Transverse colon (tissue), 4 donors: ENCODE data around the gene HIF3A. TPM values are rescaled to one million over a fixed set of nuclear protein-coding genes. Genes with fewer than 3 reads are reported as not detected.

ENCODE experiments used
- DNase-seq: peaks from one replicate; pipeline ENCODE4 v3.0.0-alpha.2; 2019
- H3K27ac ChIP-seq, 4 donors: fragments of 200-600 bp; sonication (generic); 2 replicates each; pipeline ENCODE4 v1.5.1; 2016 to 2018; ENCODE audit warnings: inconsistent platforms in 4 of 4
- H3K27me3 ChIP-seq: fragments of 200-600 bp; sonication (generic); 2 replicates; pipeline ENCODE4 v1.5.1; 2017; ENCODE audit warnings: inconsistent platforms
- H3K36me3 ChIP-seq, 4 donors: fragments of 200-600 bp; sonication (generic); 2 replicates each; pipeline ENCODE4 v1.5.1; 2017 to 2019; ENCODE audit warnings: inconsistent platforms in 4 of 4
- H3K4me1 ChIP-seq, 4 donors: fragments of 200-600 bp; sonication (generic); 2 replicates each; pipeline ENCODE4 v1.5.1; 2017 to 2020; ENCODE audit warnings: inconsistent platforms in 4 of 4
- H3K4me3 ChIP-seq, 4 donors: fragments of 200-600 bp; sonication (generic); 1 replicate in 1 of 4; 2 replicates in 3 of 4; pipeline versions ENCODE4 v1.5.1 to v1.6.1; 2017 to 2019; ENCODE audit warnings: inconsistent platforms in 4 of 4
- H3K9me3 ChIP-seq, 2 donors: fragments of 200-600 bp; sonication (generic); 2 replicates each; pipeline ENCODE4 v1.5.1; 2017 to 2019; ENCODE audit warnings: inconsistent platforms in 2 of 2
- EP300 ChIP-seq: sonication (generic); formaldehyde crosslinking; IDR thresholded peaks from one replicate; pipeline ENCODE4 v1.6.1; 2017; ENCODE audit warnings: antibody characterized with exemption, low read depth
- POLR2A ChIP-seq: fragments of 450-650 bp; IDR thresholded peaks from one replicate; pipeline ENCODE4 v1.6.1; 2016; ENCODE audit warnings: antibody characterized with exemption, mild to moderate bottlenecking, moderate library complexity
- POLR2AphosphoS5 ChIP-seq, 3 donors: sonication (generic); formaldehyde crosslinking; IDR thresholded peaks; one replicate each; pipeline ENCODE4 v1.6.1; 2016; ENCODE audit warnings: antibody characterized with exemption in 3 of 3
- WGBS, 2 donors: methylation state at CpG; one replicate each; pipeline ENCODE4 v1.1.5; 2018; ENCODE audit warnings: low coverage in 1 of 2; 5-methylcytosine and 5-hydroxymethylcytosine counted together
- in situ Hi-C, 4 donors: fragments of 200-750 bp; cut with MboI; loops; one replicate each; pipeline versions ENCODE4 v1.15.0 to v1.15.1; 2017; ENCODE audit warnings: low sequenced_read_pairs in 3 of 4, low pct_ligation_motif_present in 1 of 4, low pct_unique_long_range_greater_than_20kb in 1 of 4
- intact Hi-C: fragments of 100-400 bp; cut with DNase I; formaldehyde crosslinking; loops from one replicate; pipeline ENCODE4 v1.15.1; 2023; ENCODE audit warnings: low total_unique reads
- total RNA-seq, 4 donors: library from RNA; depleted of rRNA; stranded (reverse); fragments of >200 nt; gene quantifications; one replicate each; pipeline ENCODE4 v1.1.0, GENCODE V29; 2016
- TF ChIP-seq, protein P1 (sequence below), 5 experiments: fragments of 200-600 bp in 3 of 5; fragments of 450-650 bp in 2 of 5; sonication (generic) in 3 of 5; IDR thresholded peaks; 1 replicate in 2 of 5; 2 replicates in 3 of 5; pipeline ENCODE4 v1.5.1; 2016 to 2017; ENCODE audit warnings: antibody characterized with exemption in 5 of 5, inconsistent platforms in 3 of 5, mild to moderate bottlenecking in 2 of 5, moderate library complexity in 1 of 5

Gene HIF3A
- total RNA-seq, 4 donors from 2014 or later, result 37.7 to 227 (median 97.5) TPM

DNA sequence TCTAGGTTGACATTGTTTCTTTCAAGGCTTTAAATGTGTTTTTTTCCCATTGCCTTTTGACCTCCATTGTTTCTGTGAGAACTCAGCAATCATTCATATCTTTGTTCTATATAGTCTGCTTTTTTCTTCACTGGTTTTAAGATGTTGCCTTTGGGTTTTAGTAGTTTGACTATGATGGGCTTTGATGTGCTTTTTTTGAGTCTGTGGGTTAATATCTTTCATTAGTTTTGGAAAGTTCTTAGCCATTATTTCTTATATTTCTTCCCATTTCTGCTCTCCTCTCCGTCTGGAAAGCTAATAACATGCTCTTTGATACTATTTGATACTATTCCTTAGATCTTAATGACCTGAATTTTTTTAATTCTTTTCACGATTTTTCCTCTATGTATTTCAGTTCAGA, 83.8 kb downstream of the HIF3A start:
- H3K4me3 ChIP-seq, result no peak overlapping the region
- WGBS, 2 donors, result 93 to 100% methylated on average over 2 of the region's 2 CpGs
- no peaks in the 10 kb centered on the region for H3K27me3 ChIP-seq
- in situ Hi-C loops, result loop anchor here in 1 of 4 donors (10.0 kb wide), 1 partner anchor 96 kb away; no protein-coding TSS in a partner anchor
- no peaks in the 10 kb centered on the region for H3K9me3 ChIP-seq
- DNase-seq, result no peak
- intact Hi-C loops, result no loop called here
- peaks cover 4 to 18% (median 9%) of the 10 kb centered on the region in 4 donors for H3K4me1 ChIP-seq
- H3K27ac ChIP-seq, result no peak overlapping the region
- TF ChIP-seq POLR2AphosphoS5 (IDR thresholded peaks at IDR 0.05) (no peak), EP300 (no peak), POLR2A (no peak)
- TF ChIP-seq, protein P1, sequence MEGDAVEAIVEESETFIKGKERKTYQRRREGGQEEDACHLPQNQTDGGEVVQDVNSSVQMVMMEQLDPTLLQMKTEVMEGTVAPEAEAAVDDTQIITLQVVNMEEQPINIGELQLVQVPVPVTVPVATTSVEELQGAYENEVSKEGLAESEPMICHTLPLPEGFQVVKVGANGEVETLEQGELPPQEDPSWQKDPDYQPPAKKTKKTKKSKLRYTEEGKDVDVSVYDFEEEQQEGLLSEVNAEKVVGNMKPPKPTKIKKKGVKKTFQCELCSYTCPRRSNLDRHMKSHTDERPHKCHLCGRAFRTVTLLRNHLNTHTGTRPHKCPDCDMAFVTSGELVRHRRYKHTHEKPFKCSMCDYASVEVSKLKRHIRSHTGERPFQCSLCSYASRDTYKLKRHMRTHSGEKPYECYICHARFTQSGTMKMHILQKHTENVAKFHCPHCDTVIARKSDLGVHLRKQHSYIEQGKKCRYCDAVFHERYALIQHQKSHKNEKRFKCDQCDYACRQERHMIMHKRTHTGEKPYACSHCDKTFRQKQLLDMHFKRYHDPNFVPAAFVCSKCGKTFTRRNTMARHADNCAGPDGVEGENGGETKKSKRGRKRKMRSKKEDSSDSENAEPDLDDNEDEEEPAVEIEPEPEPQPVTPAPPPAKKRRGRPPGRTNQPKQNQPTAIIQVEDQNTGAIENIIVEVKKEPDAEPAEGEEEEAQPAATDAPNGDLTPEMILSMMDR (IDR thresholded peaks at IDR 0.05), result no peak
- peaks cover 0 to 42% (median 18%) of the 10 kb centered on the region in 4 donors for H3K36me3 ChIP-seq

DNA sequence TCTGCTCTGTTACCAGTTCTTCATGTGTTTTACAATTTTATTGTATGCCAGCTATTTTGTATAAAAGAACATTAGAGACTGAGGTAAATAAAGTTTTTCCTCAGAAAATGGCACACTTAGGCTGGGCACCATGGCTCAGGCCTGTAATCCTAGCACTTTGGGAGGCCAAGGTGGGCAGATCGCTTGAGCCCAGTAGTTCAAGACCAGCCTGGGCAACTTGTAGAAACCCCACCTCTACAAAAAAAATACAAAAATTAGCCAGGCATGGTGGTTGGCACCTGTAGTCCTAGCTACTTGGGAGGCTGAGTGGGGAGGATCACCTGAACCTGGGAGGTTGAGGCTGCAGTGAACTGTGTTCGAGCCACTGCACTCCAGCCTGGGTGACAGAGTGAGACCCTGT, 84.5 kb downstream of the HIF3A start:
- no peak for DNase-seq
- H3K9me3 ChIP-seq, result no peaks in the 10 kb centered on the region
- H3K27ac ChIP-seq, result no peak overlapping the region
- H3K4me1 ChIP-seq, result peaks cover 4 to 18% (median 9%) of the 10 kb centered on the region in 4 donors
- H3K4me3 ChIP-seq, result no peak overlapping the region
- intact Hi-C loops, result no loop called here
- TF ChIP-seq POLR2AphosphoS5 (IDR thresholded peaks at IDR 0.05), result no peak
- TF ChIP-seq EP300, result no peak
- TF ChIP-seq POLR2A, result no peak
- TF ChIP-seq, protein P1 (IDR thresholded peaks at IDR 0.05), result no peak
- peaks cover 0 to 42% (median 18%) of the 10 kb centered on the region in 4 donors for H3K36me3 ChIP-seq
- 91 to 100% methylated on average over 1 to 2 of the region's 2 CpGs for WGBS, 2 donors
- in situ Hi-C loops, result loop anchor here in 1 of 4 donors (10.0 kb wide), 1 partner anchor 97 kb away; no protein-coding TSS in a partner anchor
- no peaks in the 10 kb centered on the region for H3K27me3 ChIP-seq

DNA sequence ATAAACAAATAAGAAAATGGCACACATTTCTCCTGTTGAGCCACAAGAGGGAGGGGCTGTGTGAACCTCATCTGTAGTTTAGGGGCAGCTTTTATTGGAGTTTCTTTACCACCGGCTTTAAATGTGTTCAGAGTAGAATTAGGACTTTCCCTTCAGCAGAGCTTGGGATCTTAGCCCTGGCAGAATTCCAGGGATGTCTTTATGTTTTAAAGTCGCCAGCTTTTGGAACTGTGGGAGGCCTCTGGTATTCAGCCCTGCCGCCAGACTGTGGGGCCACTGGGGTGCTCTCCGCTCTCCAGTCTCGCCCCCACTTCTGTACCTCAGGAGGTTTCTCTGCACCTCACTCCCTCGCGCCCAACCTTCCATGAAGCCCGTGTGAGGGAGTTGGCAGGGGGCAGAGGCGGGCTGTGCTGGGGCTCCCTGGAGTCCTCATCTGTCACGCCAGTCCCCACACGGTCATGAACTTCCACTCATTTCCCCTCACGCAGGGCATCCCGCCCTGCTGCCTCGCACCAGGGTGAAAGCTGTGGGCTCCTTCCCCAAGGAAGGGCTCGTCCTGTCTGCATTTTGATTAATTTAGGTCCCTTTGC, 85.0 kb downstream of the HIF3A start:
- intact Hi-C loops, result no loop called here
- Histone ChIP-seq H3K4me3 (no peak overlapping the region), H3K9me3 (no peaks in the 10 kb centered on the region), H3K4me1 (peaks cover 4 to 18% (median 9%) of the 10 kb centered on the region in 4 donors), H3K27ac (no peak overlapping the region), H3K36me3 (peaks cover 0 to 37% (median 18%) of the 10 kb centered on the region in 4 donors), H3K27me3 (no peaks in the 10 kb centered on the region)
- in situ Hi-C loops, result loop anchor here in 1 of 4 donors (10.0 kb wide), 1 partner anchor 97 kb away; no protein-coding TSS in a partner anchor
- DNase-seq, result no peak
- TF ChIP-seq POLR2A, result no peak
- TF ChIP-seq, protein P1 (IDR thresholded peaks at IDR 0.05), result no peak
- no peak for TF ChIP-seq EP300
- TF ChIP-seq POLR2AphosphoS5 (IDR thresholded peaks at IDR 0.05), result no peak
- 87% methylated on average over 15 of the region's 15 CpGs; no CpG with 5 or more reads in 1 of the 2 donors for WGBS, 2 donors

DNA sequence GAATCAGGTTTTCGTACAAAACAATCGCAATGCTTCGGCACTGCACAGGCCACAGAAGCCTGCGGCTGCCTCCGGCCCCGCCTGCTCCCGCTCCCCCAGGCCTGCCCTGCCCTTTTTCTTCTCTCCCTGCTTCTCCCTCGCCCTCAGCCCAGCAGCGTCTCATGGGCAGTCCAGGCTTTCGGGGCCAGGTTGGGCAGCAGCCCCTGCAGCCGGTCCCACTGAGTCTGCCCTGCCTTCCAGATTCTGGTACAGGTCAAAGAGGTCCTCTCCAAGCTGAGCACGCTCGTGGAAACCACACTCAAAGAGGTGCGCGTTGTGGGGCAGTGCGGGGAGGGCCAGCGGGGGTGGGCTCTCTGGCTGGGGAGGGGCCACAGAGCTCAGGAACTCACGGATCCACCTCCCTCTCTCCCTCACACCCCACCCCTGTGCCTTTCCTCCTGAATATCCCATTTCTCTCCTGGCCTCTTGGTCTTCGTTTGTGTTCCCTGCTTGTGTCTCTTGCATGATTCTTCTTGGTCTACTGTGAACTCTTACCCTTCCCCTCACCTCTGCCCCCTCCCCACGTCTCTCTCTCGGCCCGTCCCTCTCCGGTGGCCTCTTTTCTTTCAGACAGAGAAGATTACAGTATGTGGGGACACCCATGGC, 86.5 kb downstream of the HIF3A start:
- no peak for TF ChIP-seq EP300
- no peak for TF ChIP-seq POLR2AphosphoS5 (IDR thresholded peaks at IDR 0.05)
- TF ChIP-seq POLR2A, result no peak
- TF ChIP-seq, protein P1 (IDR thresholded peaks at IDR 0.05), result no peak
- 86 to 94% methylated on average over 3 to 22 of the region's 23 CpGs for WGBS, 2 donors
- H3K4me1 ChIP-seq, result peaks cover 0 to 10% (median 4%) of the 10 kb centered on the region in 4 donors
- H3K27ac ChIP-seq, result no peak overlapping the region
- H3K36me3 ChIP-seq, result peaks cover 0 to 42% (median 15%) of the 10 kb centered on the region in 4 donors
- no peaks in the 10 kb centered on the region for H3K9me3 ChIP-seq
- in situ Hi-C loops, result loop anchor here in 1 of 4 donors (10.0 kb wide), 1 partner anchor 98 kb away; no protein-coding TSS in a partner anchor
- intact Hi-C loops, result no loop called here
- no peaks in the 10 kb centered on the region for H3K27me3 ChIP-seq
- no peak overlapping the region for H3K4me3 ChIP-seq
- DNase-seq, result no peak
